ENCODE measurements around the gene TEX264.

The TEX264 gene

DNA sequence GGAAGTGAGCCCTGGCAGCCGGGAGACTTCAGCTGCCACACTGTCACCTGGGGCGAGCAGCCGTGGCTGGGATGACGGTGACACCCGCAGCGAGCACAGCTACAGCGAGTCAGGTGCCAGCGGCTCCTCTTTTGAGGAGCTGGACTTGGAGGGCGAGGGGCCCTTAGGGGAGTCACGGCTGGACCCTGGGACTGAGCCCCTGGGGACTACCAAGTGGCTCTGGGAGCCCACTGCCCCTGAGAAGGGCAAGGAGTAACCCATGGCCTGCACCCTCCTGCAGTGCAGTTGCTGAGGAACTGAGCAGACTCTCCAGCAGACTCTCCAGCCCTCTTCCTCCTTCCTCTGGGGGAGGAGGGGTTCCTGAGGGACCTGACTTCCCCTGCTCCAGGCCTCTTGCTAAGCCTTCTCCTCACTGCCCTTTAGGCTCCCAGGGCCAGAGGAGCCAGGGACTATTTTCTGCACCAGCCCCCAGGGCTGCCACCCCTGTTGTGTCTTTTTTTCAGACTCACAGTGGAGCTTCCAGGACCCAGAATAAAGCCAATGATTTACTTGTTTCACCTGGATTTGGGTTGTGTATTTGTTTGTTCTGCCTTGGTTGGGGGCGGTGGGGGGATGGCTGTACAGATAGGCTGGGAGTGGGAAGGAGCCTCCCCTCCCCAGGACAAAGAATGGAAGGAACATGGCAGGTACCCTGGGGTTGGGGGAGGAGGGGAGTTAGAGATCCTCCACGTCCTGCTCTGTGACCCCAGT, 32.9 kb downstream of the TEX264 start:
- TF ChIP-seq, protein P1, sequence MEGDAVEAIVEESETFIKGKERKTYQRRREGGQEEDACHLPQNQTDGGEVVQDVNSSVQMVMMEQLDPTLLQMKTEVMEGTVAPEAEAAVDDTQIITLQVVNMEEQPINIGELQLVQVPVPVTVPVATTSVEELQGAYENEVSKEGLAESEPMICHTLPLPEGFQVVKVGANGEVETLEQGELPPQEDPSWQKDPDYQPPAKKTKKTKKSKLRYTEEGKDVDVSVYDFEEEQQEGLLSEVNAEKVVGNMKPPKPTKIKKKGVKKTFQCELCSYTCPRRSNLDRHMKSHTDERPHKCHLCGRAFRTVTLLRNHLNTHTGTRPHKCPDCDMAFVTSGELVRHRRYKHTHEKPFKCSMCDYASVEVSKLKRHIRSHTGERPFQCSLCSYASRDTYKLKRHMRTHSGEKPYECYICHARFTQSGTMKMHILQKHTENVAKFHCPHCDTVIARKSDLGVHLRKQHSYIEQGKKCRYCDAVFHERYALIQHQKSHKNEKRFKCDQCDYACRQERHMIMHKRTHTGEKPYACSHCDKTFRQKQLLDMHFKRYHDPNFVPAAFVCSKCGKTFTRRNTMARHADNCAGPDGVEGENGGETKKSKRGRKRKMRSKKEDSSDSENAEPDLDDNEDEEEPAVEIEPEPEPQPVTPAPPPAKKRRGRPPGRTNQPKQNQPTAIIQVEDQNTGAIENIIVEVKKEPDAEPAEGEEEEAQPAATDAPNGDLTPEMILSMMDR (IDR thresholded peaks at IDR 0.05), result no peak

DNA sequence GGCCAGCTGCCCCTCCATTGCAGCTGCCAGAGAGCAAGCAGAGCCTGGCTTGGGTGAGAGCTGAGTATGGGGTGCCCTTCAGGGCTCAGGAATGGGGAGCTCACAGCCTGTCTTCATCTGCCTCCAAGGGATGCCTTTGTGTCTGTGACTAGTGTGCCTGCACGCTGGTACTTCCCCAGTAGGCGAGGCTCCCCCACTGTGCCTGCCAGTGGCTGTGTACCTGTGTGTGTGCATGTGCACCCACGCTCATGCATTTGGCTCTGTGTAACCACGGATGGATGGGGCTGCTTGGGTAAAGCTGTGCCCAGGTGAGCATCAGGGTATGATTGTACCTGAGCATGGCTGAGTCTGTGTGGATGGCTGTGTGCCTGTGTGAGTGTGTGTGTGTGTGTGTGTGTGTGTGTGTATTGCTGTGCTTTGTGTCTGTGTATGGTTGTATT, 33.5 kb downstream of the TEX264 start:
- TF ChIP-seq, protein P1 (IDR thresholded peaks at IDR 0.05), result no peak

DNA sequence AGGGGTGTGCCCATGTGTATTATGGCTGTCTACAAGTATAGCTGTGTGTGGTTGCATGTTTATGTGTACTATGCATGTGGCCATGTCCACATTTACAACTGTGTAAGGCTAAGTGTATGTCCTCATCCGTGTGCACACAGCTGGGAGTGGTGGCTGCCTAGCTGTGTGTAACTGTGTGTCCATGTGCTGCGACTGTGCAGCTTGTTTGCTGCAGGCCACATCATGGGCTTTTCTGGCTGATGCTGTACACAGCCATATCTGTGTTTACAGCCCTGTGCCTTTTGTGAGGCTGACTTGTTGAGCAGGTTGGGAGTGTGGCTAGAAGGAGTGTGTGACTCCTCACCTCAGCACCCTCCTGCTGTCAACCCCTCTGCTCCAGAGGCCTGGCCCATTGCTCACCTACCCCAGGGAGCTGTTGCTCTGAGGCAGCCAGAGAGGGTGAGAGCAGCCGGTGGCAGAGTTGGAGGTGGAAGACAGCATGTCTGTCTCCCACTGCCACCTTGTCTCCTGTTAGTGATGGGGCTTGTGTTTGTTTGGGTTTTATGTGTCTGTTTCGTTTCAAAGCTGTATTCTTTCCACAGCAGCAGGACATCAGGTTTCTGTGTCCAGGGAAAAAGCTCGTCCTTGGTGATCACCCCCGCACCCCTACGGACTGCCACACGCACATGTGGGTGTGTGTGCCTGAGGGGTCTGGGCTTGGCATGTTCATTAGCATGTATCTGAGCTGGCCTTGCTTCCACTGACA, 34.4 kb downstream of the TEX264 start:
- TF ChIP-seq, protein P1 (IDR thresholded peaks at IDR 0.05), result no peak

DNA sequence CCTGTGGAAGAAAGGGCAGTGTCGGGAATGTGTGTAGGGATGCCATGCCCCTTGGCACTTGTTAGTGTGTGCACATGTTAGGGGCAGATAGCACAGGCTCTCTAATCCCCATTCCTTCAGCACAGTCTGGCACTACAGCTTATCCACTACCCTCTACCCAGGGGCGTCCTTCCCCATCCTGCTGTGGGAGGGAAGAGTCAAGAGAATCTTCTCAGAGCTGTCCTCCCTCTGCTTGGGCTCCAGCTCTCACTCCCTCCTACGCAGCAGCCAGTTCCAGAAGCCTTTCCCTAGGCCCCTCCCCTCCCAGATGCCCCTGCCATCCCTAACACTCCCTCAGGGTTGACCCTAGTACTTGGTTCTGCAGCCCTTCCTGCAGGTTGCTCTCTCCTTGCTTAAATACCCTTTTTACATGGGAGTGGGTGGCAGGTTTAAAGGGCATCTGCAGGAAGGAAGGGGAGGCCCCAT, 35.0 kb downstream of the TEX264 start:
- TF ChIP-seq, protein P1 (IDR thresholded peaks at IDR 0.05), result no peak

DNA sequence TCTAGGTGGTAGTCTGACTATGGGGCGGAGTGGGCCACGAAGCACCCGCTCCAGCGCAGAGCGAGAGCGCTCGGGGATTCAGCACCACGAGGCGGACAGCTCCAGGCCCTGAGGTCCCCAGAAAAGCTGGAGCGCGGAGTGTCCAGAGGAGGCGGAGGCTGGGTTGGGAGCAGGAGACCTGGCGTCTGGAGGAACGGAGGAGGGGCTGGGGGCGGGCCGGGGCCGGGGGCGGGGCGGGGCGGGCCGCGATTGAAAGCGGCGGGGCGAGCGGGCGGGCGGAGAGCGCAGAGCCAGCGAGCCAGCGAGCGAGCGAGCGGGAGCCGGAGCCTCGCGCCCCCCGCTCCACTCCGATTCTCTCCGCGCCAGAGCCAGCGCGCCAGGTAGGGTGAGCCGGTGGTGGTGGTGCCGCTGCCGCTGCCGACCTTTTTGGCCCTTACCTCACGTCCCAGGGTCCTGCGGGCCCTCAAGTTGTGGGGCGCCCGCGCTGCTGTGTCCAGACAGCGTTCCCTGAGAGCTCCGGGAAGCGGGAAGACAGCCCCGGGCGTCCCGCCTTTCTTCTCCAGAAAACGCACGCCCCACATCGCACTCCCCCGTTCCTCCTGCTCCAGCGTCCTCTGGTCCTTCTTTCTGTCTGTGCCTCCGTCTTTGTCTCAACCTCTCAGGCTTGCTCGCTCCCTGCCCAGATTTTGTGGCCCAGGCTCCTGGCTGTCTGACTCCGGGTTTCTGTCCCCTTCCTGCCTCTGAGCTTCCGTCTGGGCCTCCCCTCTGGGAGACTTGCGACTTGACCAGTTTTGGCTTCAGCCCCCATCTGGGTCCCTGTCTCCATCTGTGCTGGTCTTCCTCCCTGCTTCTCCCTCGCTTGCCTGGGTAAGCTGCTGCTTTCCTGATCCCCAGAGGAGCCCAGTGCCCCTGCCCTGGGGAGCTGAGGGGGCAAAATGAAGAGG, 36.0 kb downstream of the TEX264 start, which contains the start of gene GRM2:
TSS of gene GRM2 (plus strand) at position 281 of the 944 bp plus-strand sequence. CDS start 1,916 bp downstream, outside the sequence.
- TF ChIP-seq, protein P1 (IDR thresholded peaks at IDR 0.05), result no peak

DNA sequence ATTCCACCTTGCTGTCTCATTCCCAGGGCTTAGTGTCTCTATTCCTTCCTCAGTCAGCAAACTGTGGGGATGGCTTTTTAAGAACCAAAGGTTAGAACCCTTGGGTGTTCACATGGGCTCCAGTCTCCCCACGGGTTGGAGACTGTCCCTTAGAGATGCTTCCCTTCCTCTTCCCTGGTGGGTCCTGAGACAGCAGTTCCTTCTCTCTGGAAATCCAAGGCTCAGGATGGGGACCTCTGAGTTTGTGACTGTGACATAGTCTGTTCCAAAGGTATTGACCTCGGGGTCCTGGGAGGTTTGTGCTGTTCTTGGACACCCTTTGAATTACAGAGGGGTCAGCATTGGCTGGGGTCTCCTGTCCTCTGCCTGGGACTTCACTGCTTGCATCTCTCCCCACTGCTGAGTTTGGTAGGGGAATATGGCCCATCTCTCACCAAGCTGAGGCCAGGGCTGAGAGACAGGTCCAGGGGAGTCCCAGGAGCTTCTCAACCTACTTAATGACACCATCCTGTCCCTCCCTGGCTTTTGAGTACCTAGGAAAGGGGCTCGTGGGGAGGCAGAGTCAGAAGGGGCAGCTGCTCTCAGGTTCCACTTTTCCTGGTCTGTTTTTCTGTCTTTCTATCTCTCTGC, 37.3 kb downstream of the TEX264 start:
- TF ChIP-seq, protein P1 (IDR thresholded peaks at IDR 0.05), result no peak
